BJ (cell line): Measurements from ENCODE around the gene CCNL1. TPM values are rescaled to one million over a fixed set of nuclear protein-coding genes. Genes with fewer than 3 reads are reported as not detected.

Experiments used
- CTCF ChIA-PET: fragments of 350-600 bp; formaldehyde crosslinking; extraction: SDS; loops from one replicate; lab custom pipeline; 2021; ENCODE audit warnings: antibody characterized with exemption, inconsistent platforms; lab: Yijun Ruan, JAX
- POLR2A ChIA-PET: fragments of 300-600 bp; sonication (Branson Sonifier 250); formaldehyde crosslinking; extraction: SDS; loops from one replicate; lab custom pipeline; 2021; ENCODE audit warnings: antibody characterized with exemption; lab: Charles Lee
- DNase-seq: peaks from one replicate; pipeline ENCODE4 v3.0.0-alpha.2; 2011; ENCODE audit warnings: low read depth
- H3K27me3 ChIP-seq: 2 replicates; pipeline ENCODE4 v1.6.0; 2011; ENCODE audit warnings: low read length; ENCODE audit not compliant: control insufficient read depth, insufficient read depth
- H3K36me3 ChIP-seq: 2 replicates; pipeline ENCODE4 v1.5.1; 2011; ENCODE audit warnings: low read length; ENCODE audit not compliant: control insufficient read depth, insufficient read depth
- H3K4me3 ChIP-seq: 2 replicates; pipeline ENCODE4 v1.5.1; 2011; ENCODE audit warnings: low read depth, mild to moderate bottlenecking, control low read depth, low read length
- polyA plus RNA-seq: library from polyadenylated mRNA; depleted of rRNA; stranded (reverse); fragments of >200 nt; gene quantifications from 2 replicates; pipeline ENCODE4 v1.2.3, GENCODE V29; 2011
- TF ChIP-seq, protein P1 (sequence below): IDR thresholded peaks from 2 replicates; pipeline ENCODE4 v1.5.1; 2011; ENCODE audit warnings: low read depth, mild to moderate bottlenecking, control low read depth, inconsistent platforms, low read length, moderate library complexity; ENCODE audit not compliant: insufficient read depth

The CCNL1 gene
- polyA plus RNA-seq, 1 experiment: 145 TPM

DNA sequence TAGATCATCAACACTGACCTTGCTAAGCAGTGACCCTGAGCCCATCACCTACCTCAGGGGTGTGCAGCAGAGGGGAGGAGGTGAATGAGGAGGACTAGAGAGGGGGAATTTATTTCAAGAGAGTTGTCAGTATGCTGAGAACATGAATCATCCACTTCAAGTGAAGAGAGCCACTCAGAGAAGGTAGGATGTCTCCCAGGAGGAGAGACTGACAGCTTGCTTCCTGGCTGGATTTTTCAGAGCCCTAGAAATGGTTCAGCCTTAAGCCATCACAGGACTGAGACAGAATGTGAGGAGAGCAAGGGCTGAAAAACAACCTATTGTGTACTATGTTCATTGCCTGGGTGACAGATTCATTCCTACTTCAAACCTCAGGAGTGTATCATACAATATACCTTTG, 34.8 kb downstream of the CCNL1 start:
- TF ChIP-seq, protein P1, sequence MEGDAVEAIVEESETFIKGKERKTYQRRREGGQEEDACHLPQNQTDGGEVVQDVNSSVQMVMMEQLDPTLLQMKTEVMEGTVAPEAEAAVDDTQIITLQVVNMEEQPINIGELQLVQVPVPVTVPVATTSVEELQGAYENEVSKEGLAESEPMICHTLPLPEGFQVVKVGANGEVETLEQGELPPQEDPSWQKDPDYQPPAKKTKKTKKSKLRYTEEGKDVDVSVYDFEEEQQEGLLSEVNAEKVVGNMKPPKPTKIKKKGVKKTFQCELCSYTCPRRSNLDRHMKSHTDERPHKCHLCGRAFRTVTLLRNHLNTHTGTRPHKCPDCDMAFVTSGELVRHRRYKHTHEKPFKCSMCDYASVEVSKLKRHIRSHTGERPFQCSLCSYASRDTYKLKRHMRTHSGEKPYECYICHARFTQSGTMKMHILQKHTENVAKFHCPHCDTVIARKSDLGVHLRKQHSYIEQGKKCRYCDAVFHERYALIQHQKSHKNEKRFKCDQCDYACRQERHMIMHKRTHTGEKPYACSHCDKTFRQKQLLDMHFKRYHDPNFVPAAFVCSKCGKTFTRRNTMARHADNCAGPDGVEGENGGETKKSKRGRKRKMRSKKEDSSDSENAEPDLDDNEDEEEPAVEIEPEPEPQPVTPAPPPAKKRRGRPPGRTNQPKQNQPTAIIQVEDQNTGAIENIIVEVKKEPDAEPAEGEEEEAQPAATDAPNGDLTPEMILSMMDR: no peak
- H3K36me3 ChIP-seq: no peaks in the 10 kb centered on the region
- no peaks in the 10 kb centered on the region for H3K27me3 ChIP-seq
- DNase-seq: no peak
- CTCF ChIA-PET: interaction anchor here (0.6 to 1.4 kb wide), 2 partner anchors 12 to 201 kb away, joined by 3 to 4 read pairs; no protein-coding TSS in a partner anchor
- POLR2A ChIA-PET: no interaction called here
- H3K4me3 ChIP-seq: no peak overlapping the region

DNA sequence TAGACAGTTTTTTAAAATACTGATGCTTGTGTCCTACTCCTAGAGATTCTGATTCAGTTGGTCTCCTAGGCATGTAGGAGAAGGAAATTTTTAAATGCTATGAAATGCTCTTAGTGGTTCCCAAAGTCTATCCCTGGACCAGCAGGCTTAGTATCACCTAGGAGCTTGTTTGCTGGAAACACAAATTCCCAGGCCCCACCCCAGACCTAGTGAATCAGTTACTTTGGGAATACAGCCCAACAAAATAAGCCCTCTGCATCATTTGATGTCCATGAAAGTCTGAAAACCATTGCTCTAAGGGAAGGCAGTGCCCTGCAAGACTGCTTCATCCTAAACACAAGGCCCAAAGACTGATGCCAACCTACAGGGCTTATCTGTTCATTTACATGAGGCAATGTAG, 36.3 kb downstream of the CCNL1 start:
- Histone ChIP-seq H3K36me3 (no peaks in the 10 kb centered on the region), H3K4me3 (no peak overlapping the region), H3K27me3 (no peaks in the 10 kb centered on the region)
- ChIA-PET CTCF (interaction anchor here (1.4 to 1.9 kb wide), 3 partner anchors 14 to 25 kb away, joined by 4 to 6 read pairs (median 4); no protein-coding TSS in a partner anchor), POLR2A (no interaction called here)
- TF ChIP-seq, protein P1: no peak
- no peak for DNase-seq

DNA sequence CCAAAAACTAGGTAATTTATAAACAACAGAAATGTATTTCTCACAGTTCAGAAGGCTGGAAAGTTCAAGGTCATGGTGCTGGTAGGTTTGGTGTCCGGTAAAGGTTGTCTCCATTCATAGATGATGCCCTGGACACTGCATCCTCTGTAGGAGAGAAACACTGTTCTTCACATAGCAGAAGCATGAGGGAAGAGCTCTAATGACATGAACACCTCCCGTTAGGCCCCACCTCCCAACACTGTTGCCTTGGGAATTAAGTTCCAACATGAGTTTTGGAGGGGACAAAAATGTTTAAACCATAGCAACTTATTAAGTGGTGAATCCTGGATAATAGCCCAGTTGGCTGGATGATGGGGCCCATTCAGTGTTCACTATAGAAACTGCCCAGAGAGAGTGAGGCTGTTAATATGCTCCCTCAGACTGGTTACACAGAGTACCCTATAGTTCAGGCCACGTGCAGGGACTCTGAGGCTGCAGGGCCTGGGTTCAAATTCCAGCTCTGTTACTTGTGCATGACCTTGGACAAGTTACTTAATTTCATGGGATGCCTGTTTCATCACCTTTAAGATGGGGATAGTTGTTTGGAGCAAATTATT, 37.0 kb downstream of the CCNL1 start:
- TF ChIP-seq, protein P1: no peak
- ChIA-PET POLR2A (interaction anchor here (1.1 kb wide), 1 partner anchor 34 kb away, joined by 3 read pairs; no protein-coding TSS in a partner anchor), CTCF (interaction anchor here (0.8 to 1.9 kb wide), 9 partner anchors 8 to 38 kb away, joined by 3 to 8 read pairs (median 4); no protein-coding TSS in a partner anchor)
- Histone ChIP-seq H3K36me3 (no peaks in the 10 kb centered on the region), H3K27me3 (no peaks in the 10 kb centered on the region), H3K4me3 (no peak overlapping the region)
- no peak for DNase-seq

DNA sequence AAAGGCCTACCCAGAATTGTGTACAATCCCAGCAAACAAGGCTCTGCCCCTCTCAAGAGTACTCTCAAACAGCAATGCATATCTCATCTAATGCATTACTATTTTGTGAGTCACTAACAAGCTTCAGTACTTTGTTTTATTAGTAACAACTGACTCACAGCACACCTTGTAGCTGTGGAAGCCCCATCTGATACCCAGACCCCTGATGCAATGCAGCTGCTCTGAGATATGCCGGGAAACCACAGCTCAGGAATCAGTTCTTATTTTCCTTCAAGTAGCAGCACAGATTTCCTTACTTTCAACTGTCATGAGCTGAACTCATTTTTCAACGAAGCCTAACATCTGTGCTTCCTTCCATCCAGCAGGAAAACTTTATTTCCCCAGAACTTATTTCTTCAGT, 37.8 kb downstream of the CCNL1 start:
- peak; percentile 69 for DNase-seq
- TF ChIP-seq, protein P1: no peak
- CTCF ChIA-PET: interaction anchor here (0.8 to 1.9 kb wide), 10 partner anchors 9 to 41 kb away, joined by 3 to 8 read pairs (median 4); no protein-coding TSS in a partner anchor
- H3K36me3 ChIP-seq: no peaks in the 10 kb centered on the region
- H3K4me3 ChIP-seq: no peak overlapping the region
- no peaks in the 10 kb centered on the region for H3K27me3 ChIP-seq
- POLR2A ChIA-PET: interaction anchor here (1.1 kb wide), 1 partner anchor 34 kb away, joined by 3 read pairs; no protein-coding TSS in a partner anchor

DNA sequence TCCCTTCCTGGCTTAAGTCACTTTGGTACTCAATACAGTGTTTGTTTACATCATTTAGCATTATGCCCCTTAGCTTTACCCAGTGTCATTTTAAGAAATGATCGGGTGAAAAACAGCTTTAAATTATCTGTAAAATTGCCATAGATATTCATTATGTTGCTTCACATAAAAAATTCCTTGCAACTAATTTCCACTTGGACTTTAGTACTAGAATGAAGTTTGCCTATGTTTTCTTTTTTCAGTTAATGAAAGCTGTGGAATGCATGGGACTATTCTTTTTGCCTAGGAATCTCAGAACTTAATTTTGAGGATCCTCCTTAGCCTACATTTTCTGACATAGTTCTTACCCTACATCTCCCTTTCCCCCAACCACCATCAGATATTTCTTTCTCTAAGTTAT, 38.4 kb downstream of the CCNL1 start:
- CTCF ChIA-PET: interaction anchor here (1.0 to 1.8 kb wide), 7 partner anchors 10 to 40 kb away, joined by 3 to 8 read pairs (median 4); no protein-coding TSS in a partner anchor
- no peaks in the 10 kb centered on the region for H3K36me3 ChIP-seq
- DNase-seq: no peak
- TF ChIP-seq, protein P1: no peak
- H3K27me3 ChIP-seq: no peaks in the 10 kb centered on the region
- POLR2A ChIA-PET: interaction anchor here (1.1 kb wide), 1 partner anchor 33 kb away, joined by 3 read pairs; no protein-coding TSS in a partner anchor
- H3K4me3 ChIP-seq: no peak overlapping the region
